C4-2B (cell line): Measurements from ENCODE around the gene NOS3.

Source experiments
- ZFX ChIP-seq: fragments of 450-650 bp; IDR thresholded peaks from 2 replicates; pipeline ENCODE4 v1.6.1; 2017
- TF ChIP-seq, protein P1 (sequence below): fragments of 450-650 bp; conservative IDR thresholded peaks from 2 replicates; pipeline ENCODE4 v1.5.1; 2017; ENCODE audit warnings: mild to moderate bottlenecking

DNA sequence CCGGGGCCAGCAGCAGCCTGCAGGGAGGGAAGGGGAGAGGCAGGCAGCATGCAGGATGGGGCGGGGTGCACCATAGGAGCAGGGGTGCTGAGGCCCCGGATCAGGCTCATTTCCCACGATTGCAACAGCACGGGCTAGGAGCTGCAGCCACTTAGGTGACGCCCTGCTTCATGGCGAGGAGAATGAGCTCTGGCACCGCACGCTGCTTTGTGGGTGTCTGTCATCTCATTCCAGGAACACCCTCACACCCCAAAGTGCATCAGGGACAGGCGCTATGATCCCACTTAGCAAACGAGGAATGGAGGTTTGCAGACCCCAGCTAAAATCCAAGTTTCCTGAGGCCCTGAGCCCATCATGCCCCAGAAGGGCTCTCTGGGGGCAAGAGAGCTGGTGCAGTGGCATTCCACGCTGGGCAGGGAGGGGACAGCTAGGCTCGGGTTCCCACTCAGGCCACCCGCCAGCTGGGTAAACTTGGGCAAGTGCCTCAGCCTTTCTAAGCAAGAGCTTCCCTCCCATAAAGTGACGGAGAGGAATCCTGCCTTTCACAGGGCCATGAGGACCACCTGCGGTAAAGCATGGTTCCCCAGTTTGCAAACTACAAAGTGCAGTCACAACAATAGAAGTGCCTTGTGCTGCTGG, 22.0 kb upstream of the NOS3 start:
- TF ChIP-seq, protein P1, sequence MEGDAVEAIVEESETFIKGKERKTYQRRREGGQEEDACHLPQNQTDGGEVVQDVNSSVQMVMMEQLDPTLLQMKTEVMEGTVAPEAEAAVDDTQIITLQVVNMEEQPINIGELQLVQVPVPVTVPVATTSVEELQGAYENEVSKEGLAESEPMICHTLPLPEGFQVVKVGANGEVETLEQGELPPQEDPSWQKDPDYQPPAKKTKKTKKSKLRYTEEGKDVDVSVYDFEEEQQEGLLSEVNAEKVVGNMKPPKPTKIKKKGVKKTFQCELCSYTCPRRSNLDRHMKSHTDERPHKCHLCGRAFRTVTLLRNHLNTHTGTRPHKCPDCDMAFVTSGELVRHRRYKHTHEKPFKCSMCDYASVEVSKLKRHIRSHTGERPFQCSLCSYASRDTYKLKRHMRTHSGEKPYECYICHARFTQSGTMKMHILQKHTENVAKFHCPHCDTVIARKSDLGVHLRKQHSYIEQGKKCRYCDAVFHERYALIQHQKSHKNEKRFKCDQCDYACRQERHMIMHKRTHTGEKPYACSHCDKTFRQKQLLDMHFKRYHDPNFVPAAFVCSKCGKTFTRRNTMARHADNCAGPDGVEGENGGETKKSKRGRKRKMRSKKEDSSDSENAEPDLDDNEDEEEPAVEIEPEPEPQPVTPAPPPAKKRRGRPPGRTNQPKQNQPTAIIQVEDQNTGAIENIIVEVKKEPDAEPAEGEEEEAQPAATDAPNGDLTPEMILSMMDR = no peak
- TF ChIP-seq ZFX = no peak
